GM18520 (cell line): Measurements from ENCODE around the gene NOVA2.
"Not testable (repeated sequence)": the region's sequence is repeated elsewhere in the genome, so short reads cannot be mapped to it uniquely, and the experiment has no call there.

Experiments used
- ATAC-seq: cut with Tn5 transposase; IDR thresholded peaks from one replicate; pipeline ENCODE4 v1.9.1; 2021; ENCODE audit not compliant: unreplicated experiment

NOVA2 gene

DNA sequence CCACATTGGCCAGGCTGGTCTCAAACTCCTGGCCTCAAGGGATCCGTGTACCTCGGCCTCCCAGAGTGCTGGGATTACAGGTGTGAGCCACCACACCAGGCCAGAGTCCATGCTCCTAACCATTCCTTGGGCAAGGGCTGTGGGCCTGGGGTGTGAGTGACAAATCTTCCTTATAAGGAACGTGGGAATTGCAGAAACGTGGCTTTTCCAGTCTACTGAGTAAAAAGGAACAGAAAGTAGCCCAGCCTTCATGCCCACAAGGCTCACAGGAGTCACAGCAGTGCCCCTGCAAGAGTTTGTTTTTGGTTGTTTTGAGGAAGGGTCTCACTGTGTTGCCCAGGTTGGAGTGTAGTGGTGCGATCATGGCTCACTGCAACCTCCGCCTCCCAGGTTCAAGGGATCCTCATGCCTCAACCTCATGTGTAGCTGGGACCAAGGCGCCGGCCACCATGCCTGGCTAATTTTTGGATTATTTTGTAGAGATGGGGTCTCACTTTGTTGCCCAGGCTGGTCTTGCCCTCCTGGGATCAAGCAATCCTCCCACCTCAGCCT lies 76.3 kb downstream of the NOVA2 start:
- ATAC-seq, result no peak

GRCh38 chr19:45895983-45896599 lies 77.6 kb downstream of the NOVA2 start:
- not testable (repeated sequence) for ATAC-seq

DNA sequence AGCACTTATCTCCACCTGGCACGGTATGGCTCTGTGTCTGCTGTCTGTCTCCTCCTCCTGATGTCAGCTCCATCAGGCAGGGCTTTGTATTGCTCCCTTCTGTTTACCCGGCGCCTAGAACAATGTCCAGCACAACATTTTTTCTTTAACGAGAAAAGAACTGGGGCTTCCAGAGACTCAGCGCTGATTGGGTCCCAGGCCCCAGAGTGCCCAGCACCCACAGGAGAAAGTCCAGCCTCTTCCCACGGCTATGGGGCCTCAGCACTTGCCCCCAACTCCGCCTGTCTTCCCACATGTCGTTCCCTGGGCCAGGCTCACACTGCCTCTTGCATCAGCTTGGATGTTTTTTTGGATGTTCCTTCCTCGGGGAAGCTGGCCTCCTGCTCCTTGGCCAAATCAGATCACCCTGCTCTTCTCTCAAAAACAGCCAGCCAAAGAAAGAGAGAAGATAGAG lies 78.1 kb downstream of the NOVA2 start:
- ATAC-seq, result no peak

DNA sequence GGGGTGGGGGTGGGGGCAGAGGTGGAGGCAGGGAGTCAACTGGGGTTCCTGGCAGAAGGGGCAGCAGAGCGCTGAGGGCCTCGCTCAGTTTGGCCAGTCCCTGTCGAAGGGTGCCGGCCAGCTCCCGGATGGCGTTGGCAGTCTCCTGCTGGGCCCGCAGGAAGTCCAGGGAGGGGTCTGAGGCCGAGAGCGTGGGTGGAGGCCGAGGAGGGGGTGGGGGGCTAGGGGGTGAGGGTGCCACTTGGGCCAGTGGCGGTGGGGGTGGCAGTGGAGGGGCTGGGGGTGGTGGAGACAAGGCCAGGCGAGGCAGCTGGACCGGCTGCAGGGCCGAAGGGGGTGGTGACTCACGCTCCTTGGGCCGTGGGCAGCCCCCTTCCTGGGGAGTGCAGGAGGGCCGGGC lies 82.8 kb downstream of the NOVA2 start:
- ATAC-seq, result no peak

GRCh38 chr19:45889210-45889885 lies 84.3 kb downstream of the NOVA2 start:
- ATAC-seq, result no peak

- no peak for ATAC-seq
These were observed 86.4 kb downstream of the NOVA2 start for GRCh38 chr19:45887200-45887710.

DNA sequence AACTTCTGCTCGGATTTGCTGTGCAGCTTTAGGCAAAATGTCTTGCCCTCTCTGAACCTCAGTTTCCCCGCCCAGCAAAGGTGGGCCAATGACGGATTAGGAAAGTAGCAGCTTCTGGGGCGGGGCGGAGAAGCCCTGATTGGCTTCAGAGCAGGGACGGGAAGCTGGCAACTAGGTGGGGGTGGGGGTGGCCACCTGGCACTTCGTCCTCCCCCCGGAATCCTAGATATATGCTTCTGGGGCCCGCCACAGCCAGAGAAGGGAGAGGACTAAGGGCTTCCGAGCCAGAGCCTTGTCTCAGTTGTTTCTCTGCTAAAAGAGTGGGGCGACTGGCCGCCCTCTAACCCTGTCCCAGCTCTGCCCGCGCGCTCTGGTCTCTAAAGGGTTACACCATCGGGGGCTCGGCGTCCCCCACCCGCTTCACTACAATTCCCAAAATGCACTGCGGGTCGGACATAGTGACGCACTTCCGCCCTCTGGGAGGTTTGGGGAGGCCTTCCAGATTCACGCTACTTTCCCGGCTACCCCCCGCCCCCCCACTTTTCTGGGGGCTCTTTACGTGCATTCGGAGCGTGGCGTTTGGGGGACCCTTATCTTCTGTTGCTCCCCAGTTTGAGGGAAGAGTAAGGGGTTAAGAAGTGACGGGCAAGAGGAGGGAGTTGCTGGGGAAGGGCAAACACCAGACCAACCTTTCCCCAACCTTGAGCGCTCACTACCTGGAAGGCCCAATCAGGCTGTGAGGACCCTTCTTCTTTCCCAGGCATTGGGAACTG lies 87.1 kb downstream of the NOVA2 start:
- ATAC-seq, result peak; percentile 28

GRCh38 chr19:45885556-45886426 lies 87.9 kb downstream of the NOVA2 start, which contains the start of gene IRF2BP1:
IRF2BP1 (minus strand) TSS chr19:45886141; CDS start chr19:45885774, 367 bp downstream.
- peak; percentile 31 for ATAC-seq

DNA sequence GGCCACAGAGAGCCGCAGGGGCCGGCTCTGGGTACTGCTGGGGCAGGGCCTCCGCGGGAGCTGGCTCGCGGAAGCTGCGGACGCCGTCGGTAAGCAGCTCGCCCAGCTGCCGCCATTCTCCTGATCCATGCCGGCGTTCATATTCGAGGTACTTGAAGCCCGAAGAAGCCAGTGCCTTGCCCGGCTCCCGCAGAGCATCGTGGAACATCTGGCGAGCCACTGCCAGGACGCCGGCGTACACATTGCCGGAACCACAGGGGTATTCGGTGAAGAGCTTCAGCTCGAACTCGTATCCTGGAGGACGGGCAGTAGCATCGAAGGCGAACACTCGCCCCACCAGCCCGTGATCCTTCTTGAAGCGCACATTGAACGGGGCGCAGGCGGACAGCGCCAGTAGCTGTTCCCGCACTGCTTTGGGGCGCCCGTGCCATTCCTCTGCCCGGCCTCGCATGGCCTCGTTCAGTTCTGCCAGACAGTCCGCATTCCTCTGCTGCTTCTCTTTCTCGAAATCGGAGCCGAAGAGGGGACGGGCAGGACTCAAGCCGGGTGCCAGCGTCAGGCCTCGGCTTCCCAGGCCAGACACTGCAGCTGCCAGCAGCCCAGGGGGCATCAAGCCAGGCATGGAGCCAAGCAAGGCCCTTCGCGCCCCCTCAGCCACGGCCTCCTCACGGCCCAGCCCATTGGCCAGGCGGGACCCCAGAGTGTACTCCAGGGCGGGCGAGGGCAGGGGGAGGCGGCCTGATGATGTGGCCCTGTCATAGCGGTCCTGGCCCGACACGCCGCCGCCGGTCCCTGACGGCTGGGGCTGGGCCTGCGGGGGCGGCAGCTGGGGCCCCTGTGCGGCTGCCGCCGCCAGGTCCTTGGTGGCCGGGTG lies 88.7 kb downstream of the NOVA2 start:
- no peak for ATAC-seq

- ATAC-seq, result no peak
These were observed 89.6 kb downstream of the NOVA2 start for GRCh38 chr19:45883881-45884681.
